H1 (cell line): ENCODE measurements around the gene ZBTB24. TPM values are rescaled to one million over a fixed set of nuclear protein-coding genes. Genes with fewer than 3 reads are reported as not detected.

Experiments used
- ASH2L ChIP-seq: fragments of 200-600, 300-600 bp; sonication (generic); IDR thresholded peaks from one replicate; pipeline ENCODE4 v1.7.1; 2017; ENCODE audit warnings: low read length
- CEBPB ChIP-seq: IDR thresholded peaks from 2 replicates; pipeline ENCODE4 v1.6.1; 2012; ENCODE audit warnings: low read depth, low read length
- CHD7 ChIP-seq: fragments of 300-600 bp; sonication (generic); IDR thresholded peaks from 2 replicates; pipeline ENCODE4 v1.7.1; 2012; ENCODE audit warnings: low read length, moderate library complexity, mild to moderate bottlenecking, inconsistent platforms; ENCODE audit not compliant: insufficient replicate concordance
- FOSL1 ChIP-seq: IDR thresholded peaks from 2 replicates; pipeline ENCODE4 v1.6.1; 2011; ENCODE audit warnings: mild to moderate bottlenecking, low read depth, low read length, moderate library complexity; ENCODE audit not compliant: insufficient read depth
- KDM4A ChIP-seq: IDR thresholded peaks from one replicate; pipeline ENCODE4 v1.7.1; 2012; ENCODE audit warnings: low read depth, mild to moderate bottlenecking, moderate library complexity, low read length, inconsistent platforms; ENCODE audit not compliant: severe bottlenecking
- SAP30 ChIP-seq: fragments of 300-600 bp; sonication (generic); IDR thresholded peaks from 2 replicates; pipeline ENCODE4 v1.7.1; 2012; ENCODE audit warnings: low read length, moderate library complexity, mild to moderate bottlenecking, inconsistent platforms; ENCODE audit not compliant: insufficient read depth, insufficient replicate concordance
- SIRT6 ChIP-seq: IDR thresholded peaks from one replicate; pipeline ENCODE4 v1.7.1; 2012; ENCODE audit warnings: low read length, inconsistent platforms
- TBP ChIP-seq: IDR thresholded peaks from 2 replicates; pipeline ENCODE4 v1.6.1; 2011; ENCODE audit warnings: low read depth, low read length, improper control_type of control experiment
- USF2 ChIP-seq: IDR thresholded peaks from 2 replicates; pipeline ENCODE4 v1.6.1; 2011; ENCODE audit warnings: low read length, improper control_type of control experiment
- polyA plus RNA-seq, 7 experiments: library from polyadenylated mRNA; depleted of rRNA in 3 of 7; stranded (reverse) in 5 of 7; unstranded in 2 of 7; fragments of >200 nt in 5 of 7; fragments of 200-250 nt in 2 of 7; gene quantifications; 1 replicate in 5 of 7; 2 replicates in 1 of 7; 4 replicates in 1 of 7; pipeline versions ENCODE4 v1.2.1 to v1.2.3, GENCODE V29; 2011 to 2013; ENCODE audit warnings: missing spikeins in 2 of 7, mixed read lengths in 2 of 7
- total RNA-seq: library from RNA; stranded (reverse); fragmentation: NEBNext Ultra II Directional; extraction: Animal tissue kit (Norgen Biotek cat#: 25700); gene quantifications from 2 replicates; pipeline ENCODE4 v1.2.1, GENCODE V29; 2021

Gene ZBTB24
- total and polyA plus RNA-seq, 2 of the 8 experiments (the other 6 are each of a cell fraction or from before 2014, with no cell fraction given), result 7.5 to 21.0 TPM

- no peak for TF ChIP-seq CHD7
- TF ChIP-seq SIRT6, result no peak
- TF ChIP-seq FOSL1, result no peak
- TF ChIP-seq CEBPB, result no peak
- TF ChIP-seq KDM4A, result no peak
- TF ChIP-seq SAP30, result no peak
- TF ChIP-seq USF2, result peak; percentile 72
- peak; percentile 16; the same call in 1 of the 2 replicates for TF ChIP-seq TBP
- TF ChIP-seq ASH2L, result no peak
Observed at GRCh38 chr6:109482905-109483734, at the start of gene ZBTB24 (continued).
